ENCODE results near the gene SESTD1.
"Not testable (repeated sequence)": the region's sequence is repeated elsewhere in the genome, so short reads cannot be mapped to it uniquely, and the experiment has no call there.

Gene SESTD1

GRCh38 chr2:179096090-179096489 lies 168.5 kb downstream of the SESTD1 start:
- no peak overlapping the region for H3K4me2 ChIP-seq (ENCODE audit: low read length, poor library complexity, severe bottlenecking)
- WGBS: 94% methylated on average over 3 of the region's 3 CpGs

GRCh38 chr2:179092912-179093311 lies 171.7 kb downstream of the SESTD1 start:
- not testable (repeated sequence) for H3K9me3 ChIP-seq (ENCODE audit: control insufficient read depth, low read length); H2BK120ac ChIP-seq (ENCODE audit: low read depth, low read length); H3K14ac ChIP-seq (ENCODE audit: low read length in 2 of 2); H2BK12ac ChIP-seq (ENCODE audit: low read length in 2 of 2); H3K36me3 ChIP-seq (ENCODE audit: control insufficient read depth in 1 of 2, insufficient read depth in 2 of 2, low read depth in 1 of 2, low read length in 2 of 2); H3K18ac ChIP-seq (ENCODE audit: low read depth in 1 of 2, low read length in 2 of 2); H2AK5ac ChIP-seq (ENCODE audit: low read length, severe bottlenecking); H3K27me3 ChIP-seq (ENCODE audit: control insufficient read depth in 1 of 2, insufficient read depth in 1 of 2, low read length in 2 of 2); H3K27ac ChIP-seq (ENCODE audit: low read length, poor library complexity, severe bottlenecking); H4K91ac ChIP-seq (ENCODE audit: low read length); H2BK15ac ChIP-seq (ENCODE audit: low read depth, poor library complexity, severe bottlenecking); H4K8ac ChIP-seq (ENCODE audit: low read length); H3K79me1 ChIP-seq (replicated peaks; ENCODE audit: low read length, poor library complexity, severe bottlenecking); H3K4me2 ChIP-seq (ENCODE audit: low read length, poor library complexity, severe bottlenecking); H3K4me1 ChIP-seq (ENCODE audit: control insufficient read depth, insufficient read depth, low read depth, low read length); H2BK5ac ChIP-seq (ENCODE audit: low read depth, low read length, poor library complexity, severe bottlenecking); H2AFZ ChIP-seq (ENCODE audit: low read depth, low read length); H3K4me3 ChIP-seq (ENCODE audit: insufficient read depth in 1 of 2, low read depth in 1 of 2, low read length in 2 of 2); DNase-seq; H3K9ac ChIP-seq (ENCODE audit: low read length); H3K4ac ChIP-seq (ENCODE audit: low read depth in 1 of 2, low read length in 2 of 2); H3K23ac ChIP-seq (ENCODE audit: low read length in 2 of 2)
- WGBS: 94% methylated on average over 4 of the region's 4 CpGs

More at GRCh38 chr2:179096090-179096489, 168.5 kb downstream of the SESTD1 start:
- Histone ChIP-seq H3K36me3 (ENCODE audit: control insufficient read depth in 1 of 2, insufficient read depth in 2 of 2, low read depth in 1 of 2, low read length in 2 of 2) (no peaks in the 10 kb centered on the region), H2BK5ac (ENCODE audit: low read depth, low read length, poor library complexity, severe bottlenecking) (no peak overlapping the region), H2BK120ac (ENCODE audit: low read depth, low read length) (no peak overlapping the region), H3K4me1 (ENCODE audit: control insufficient read depth, insufficient read depth, low read depth, low read length) (no peaks in the 10 kb centered on the region), H2AFZ (ENCODE audit: low read depth, low read length) (no peak overlapping the region), H3K27me3 (ENCODE audit: control insufficient read depth in 1 of 2, insufficient read depth in 1 of 2, low read length in 2 of 2) (no peaks in the 10 kb centered on the region), H3K23ac (ENCODE audit: low read length in 2 of 2) (no peak overlapping the region), H2BK12ac (ENCODE audit: low read length in 2 of 2) (no peak overlapping the region), H3K27ac (ENCODE audit: low read length, poor library complexity, severe bottlenecking) (no peak overlapping the region), H3K79me1 (replicated peaks; ENCODE audit: low read length, poor library complexity, severe bottlenecking) (no peaks in the 10 kb centered on the region), H3K18ac (ENCODE audit: low read depth in 1 of 2, low read length in 2 of 2) (no peak overlapping the region), H2AK5ac (ENCODE audit: low read length, severe bottlenecking) (no peak overlapping the region), H3K9me3 (ENCODE audit: control insufficient read depth, low read length) (no peaks in the 10 kb centered on the region), H3K4me3 (ENCODE audit: insufficient read depth in 1 of 2, low read depth in 1 of 2, low read length in 2 of 2) (no peak overlapping the region), H3K9ac (ENCODE audit: low read length) (no peak overlapping the region), H4K91ac (ENCODE audit: low read length) (no peak overlapping the region), H2BK15ac (ENCODE audit: low read depth, poor library complexity, severe bottlenecking) (no peak overlapping the region), H4K8ac (ENCODE audit: low read length) (no peak overlapping the region), H3K4ac (ENCODE audit: low read depth in 1 of 2, low read length in 2 of 2) (no peak overlapping the region), H3K14ac (ENCODE audit: low read length in 2 of 2) (no peak overlapping the region)
- DNase-seq: no peak

DNA sequence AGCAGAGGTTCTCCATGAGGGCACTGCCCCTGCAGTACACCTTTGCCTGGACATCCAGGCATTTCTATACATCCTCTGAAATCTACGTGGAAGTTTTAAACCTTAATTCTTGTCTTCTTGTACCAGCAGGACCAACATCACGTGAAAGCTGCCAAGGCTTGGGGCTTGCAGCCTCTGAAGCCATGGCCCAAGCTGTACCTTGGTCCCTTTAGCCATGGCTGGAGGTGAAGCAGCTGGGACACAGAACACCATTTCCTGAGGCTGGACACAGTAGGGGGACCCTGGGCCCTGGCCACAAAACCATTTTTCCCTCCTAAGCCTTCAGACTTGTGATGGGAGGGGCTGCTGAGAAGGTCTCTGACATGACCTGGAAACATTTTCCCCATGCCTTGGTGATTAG lies 181.9 kb downstream of the SESTD1 start:
- Histone ChIP-seq H3K9ac (ENCODE audit: low read length) (no peak overlapping the region), H3K23ac (ENCODE audit: low read length in 2 of 2) (no peak overlapping the region), H2BK120ac (ENCODE audit: low read depth, low read length) (no peak overlapping the region)

GRCh38 chr2:179081954-179082353 lies 182.7 kb downstream of the SESTD1 start:
- H3K79me1 ChIP-seq (replicated peaks; ENCODE audit: low read length, poor library complexity, severe bottlenecking): no peaks in the 10 kb centered on the region
- no peak overlapping the region for H3K4me3 ChIP-seq (ENCODE audit: insufficient read depth in 1 of 2, low read depth in 1 of 2, low read length in 2 of 2)
- no peak overlapping the region for H3K4ac ChIP-seq (ENCODE audit: low read depth in 1 of 2, low read length in 2 of 2)
- no peak overlapping the region for H2BK15ac ChIP-seq (ENCODE audit: low read depth, poor library complexity, severe bottlenecking)
- H3K9ac ChIP-seq (ENCODE audit: low read length): no peak overlapping the region
- H3K4me1 ChIP-seq (ENCODE audit: control insufficient read depth, insufficient read depth, low read depth, low read length): no peaks in the 10 kb centered on the region
- DNase-seq: no peak
- no peak overlapping the region for H2BK12ac ChIP-seq (ENCODE audit: low read length in 2 of 2)
- no peak overlapping the region for H2AFZ ChIP-seq (ENCODE audit: low read depth, low read length)
- no peak overlapping the region for H4K8ac ChIP-seq (ENCODE audit: low read length)
- no peaks in the 10 kb centered on the region for H3K27me3 ChIP-seq (ENCODE audit: control insufficient read depth in 1 of 2, insufficient read depth in 1 of 2, low read length in 2 of 2)
- no peak overlapping the region for H3K14ac ChIP-seq (ENCODE audit: low read length in 2 of 2)
- peaks cover 6% of the 10 kb centered on the region for H3K9me3 ChIP-seq (ENCODE audit: control insufficient read depth, low read length)
- no peaks in the 10 kb centered on the region for H3K36me3 ChIP-seq (ENCODE audit: control insufficient read depth in 1 of 2, insufficient read depth in 2 of 2, low read depth in 1 of 2, low read length in 2 of 2)
- H3K4me2 ChIP-seq (ENCODE audit: low read length, poor library complexity, severe bottlenecking): no peak overlapping the region
- H4K91ac ChIP-seq (ENCODE audit: low read length): no peak overlapping the region
- H3K23ac ChIP-seq (ENCODE audit: low read length in 2 of 2): no peak overlapping the region
- no peak overlapping the region for H2BK5ac ChIP-seq (ENCODE audit: low read depth, low read length, poor library complexity, severe bottlenecking)
- no peak overlapping the region for H2BK120ac ChIP-seq (ENCODE audit: low read depth, low read length)
- no peak overlapping the region for H3K18ac ChIP-seq (ENCODE audit: low read depth in 1 of 2, low read length in 2 of 2)
- no peak overlapping the region for H2AK5ac ChIP-seq (ENCODE audit: low read length, severe bottlenecking)
- no peak overlapping the region for H3K27ac ChIP-seq (ENCODE audit: low read length, poor library complexity, severe bottlenecking)

More for the DNA sequence above, 181.9 kb downstream of the SESTD1 start:
- Histone ChIP-seq H3K79me1 (replicated peaks; ENCODE audit: low read length, poor library complexity, severe bottlenecking) (no peaks in the 10 kb centered on the region), H2BK15ac (ENCODE audit: low read depth, poor library complexity, severe bottlenecking) (no peak overlapping the region), H3K4me3 (ENCODE audit: insufficient read depth in 1 of 2, low read depth in 1 of 2, low read length in 2 of 2) (no peak overlapping the region), H3K4me2 (ENCODE audit: low read length, poor library complexity, severe bottlenecking) (no peak overlapping the region), H2BK5ac (ENCODE audit: low read depth, low read length, poor library complexity, severe bottlenecking) (no peak overlapping the region), H3K36me3 (ENCODE audit: control insufficient read depth in 1 of 2, insufficient read depth in 2 of 2, low read depth in 1 of 2, low read length in 2 of 2) (no peaks in the 10 kb centered on the region), H3K18ac (ENCODE audit: low read depth in 1 of 2, low read length in 2 of 2) (no peak overlapping the region), H3K9me3 (ENCODE audit: control insufficient read depth, low read length) (no peaks in the 10 kb centered on the region), H3K27ac (ENCODE audit: low read length, poor library complexity, severe bottlenecking) (no peak overlapping the region), H4K91ac (ENCODE audit: low read length) (no peak overlapping the region), H3K14ac (ENCODE audit: low read length in 2 of 2) (no peak overlapping the region), H3K27me3 (ENCODE audit: control insufficient read depth in 1 of 2, insufficient read depth in 1 of 2, low read length in 2 of 2) (no peaks in the 10 kb centered on the region), H4K8ac (ENCODE audit: low read length) (no peak overlapping the region), H3K4ac (ENCODE audit: low read depth in 1 of 2, low read length in 2 of 2) (no peak overlapping the region), H2BK12ac (ENCODE audit: low read length in 2 of 2) (no peak overlapping the region), H2AFZ (ENCODE audit: low read depth, low read length) (no peak overlapping the region), H3K4me1 (ENCODE audit: control insufficient read depth, insufficient read depth, low read depth, low read length) (no peaks in the 10 kb centered on the region), H2AK5ac (ENCODE audit: low read length, severe bottlenecking) (no peak overlapping the region)
- no peak for DNase-seq
- 83% methylated on average over 2 of the region's 2 CpGs for WGBS
